Superior temporal gyrus (tissue), 1 donor: ENCODE data around the gene SRI.

Experiments
- DNase-seq: peaks from one replicate; pipeline ENCODE4 v3.0.0-alpha.2; 2016; ENCODE audit errors: extremely low spot score

SRI gene

GRCh38 chr7:88224601-88225275 lies 4.9 kb upstream of the SRI start:
- no peak for DNase-seq

- no peak for DNase-seq
These were observed 3.4 kb upstream of the SRI start for GRCh38 chr7:88223265-88223664.

GRCh38 chr7:88218836-88219605 lies 817 bp downstream of the SRI start:
- DNase-seq = peak; percentile 59

GRCh38 chr7:88218429-88218745 lies 1.5 kb downstream of the SRI start:
- peak; percentile 15 for DNase-seq

GRCh38 chr7:88217675-88218428 lies 2.0 kb downstream of the SRI start:
- DNase-seq = peak; percentile 16

- no peak for DNase-seq
These were observed 3.6 kb downstream of the SRI start for GRCh38 chr7:88216276-88216675.

GRCh38 chr7:88215295-88215694 lies 4.5 kb downstream of the SRI start:
- DNase-seq = no peak

GRCh38 chr7:88214456-88214855 lies 5.4 kb downstream of the SRI start:
- DNase-seq = no peak

- no peak for DNase-seq
These were observed 6.9 kb downstream of the SRI start for GRCh38 chr7:88212918-88213317.

GRCh38 chr7:88208521-88208920 lies 11.3 kb downstream of the SRI start:
- no peak for DNase-seq

- DNase-seq = no peak
These were observed 13.6 kb downstream of the SRI start for GRCh38 chr7:88206254-88206653.

- DNase-seq = no peak
These were observed 14.7 kb downstream of the SRI start for GRCh38 chr7:88205179-88205578.

GRCh38 chr7:88204525-88205110 lies 15.2 kb downstream of the SRI start:
- no peak for DNase-seq

GRCh38 chr7:88203401-88203800 lies 16.4 kb downstream of the SRI start:
- DNase-seq = no peak

GRCh38 chr7:88202799-88203198 lies 17.0 kb downstream of the SRI start:
- DNase-seq = no peak

- DNase-seq = no peak
These were observed 17.6 kb downstream of the SRI start for GRCh38 chr7:88202278-88202677.

GRCh38 chr7:88201305-88201704 lies 18.5 kb downstream of the SRI start:
- DNase-seq = no peak

GRCh38 chr7:88200789-88201188 lies 19.0 kb downstream of the SRI start:
- DNase-seq = peak; percentile 49

GRCh38 chr7:88200261-88200660 lies 19.6 kb downstream of the SRI start:
- no peak for DNase-seq

- DNase-seq = no peak
These were observed 27.9 kb downstream of the SRI start for GRCh38 chr7:88191911-88192310.

GRCh38 chr7:88185650-88186049 lies 34.2 kb downstream of the SRI start:
- DNase-seq = no peak

GRCh38 chr7:88184848-88185304 lies 35.0 kb downstream of the SRI start:
- no peak for DNase-seq
